ENCODE measurements around the gene NOP14. TPM values are rescaled to one million over a fixed set of nuclear protein-coding genes. Genes with fewer than 3 reads are reported as not detected.
A peak's percentile ranks its signal among the peaks of the same experiment; 100 is the strongest.

Gene NOP14
- total and polyA plus RNA-seq, 2 donors (not counting 1 experiment from before 2014, with no cell fraction given), result 9.1 to 30.4 TPM

DNA sequence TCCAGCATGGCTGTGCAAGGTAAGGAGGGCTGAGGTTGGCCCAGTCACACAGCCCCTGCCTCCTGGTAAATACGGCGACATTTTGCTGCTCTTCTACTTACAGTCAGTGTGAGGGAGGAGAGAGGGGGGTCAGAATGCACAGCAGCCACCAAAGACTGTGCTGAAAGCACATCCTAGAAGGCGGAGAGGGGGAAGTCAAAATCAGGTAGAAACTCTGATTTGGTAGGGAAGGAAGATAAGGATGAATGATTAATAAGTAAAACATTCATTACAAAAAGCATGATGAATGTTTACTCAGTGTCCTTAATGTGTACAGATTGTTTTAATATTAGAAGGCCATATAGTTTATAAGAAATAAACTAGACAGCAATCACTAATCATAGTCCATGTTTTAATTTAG is 62.0 kb downstream of the NOP14 start:
- Mint-ChIP-seq H3K4me3 (no peak overlapping the region), H3K27ac (peak overlapping the region; percentile 17), H3K27me3 (no peaks in the 10 kb centered on the region), H3K4me1 (no peaks in the 10 kb centered on the region), H3K9me3 (ENCODE audit: insufficient read depth) (no peaks in the 10 kb centered on the region)
- Histone ChIP-seq H4K20me1 (ENCODE audit: control insufficient read depth, insufficient read depth, low read length, poor library complexity, severe bottlenecking) (peaks cover 55% of the 10 kb centered on the region), H3K27me3 (replicated peaks in 1 of 4; ENCODE audit: control extremely low read depth in 1 of 4, control insufficient read depth in 3 of 4, insufficient read depth in 4 of 4, low read length in 3 of 4) (no peaks in the 10 kb centered on the region), H2AFZ (ENCODE audit: insufficient read depth, low read depth, low read length, poor library complexity, severe bottlenecking) (no peak overlapping the region), H3K9ac (ENCODE audit: low read length) (no peak overlapping the region), H3K36me3 (replicated peaks in 1 of 2; ENCODE audit: control extremely low read depth in 1 of 2, control insufficient read depth in 1 of 2, extremely low read depth in 1 of 2, insufficient read depth in 2 of 2, low read length in 1 of 2) (peaks cover 21 to 90% of the 10 kb centered on the region in 2 experiments), H3K27ac (ENCODE audit: low read length in 2 of 2) (no peak overlapping the region), H3K4me2 (replicated peaks; ENCODE audit: low read depth, low read length, poor library complexity, severe bottlenecking) (no peak overlapping the region), H3K4me3 (ENCODE audit: control extremely low read depth in 1 of 5, extremely low read depth in 1 of 5, insufficient read depth in 1 of 5, low read depth in 2 of 5, low read length in 4 of 5) (no peak overlapping the region), H3K4me1 (ENCODE audit: control insufficient read depth in 2 of 2, insufficient read depth in 2 of 2, low read length in 2 of 2) (no peaks in the 10 kb centered on the region), H3K9me3 (ENCODE audit: control extremely low read depth in 1 of 3, control insufficient read depth in 2 of 3, insufficient read depth in 1 of 3, low read length in 2 of 3) (no peaks in the 10 kb centered on the region), H3K79me2 (ENCODE audit: control insufficient read depth, insufficient read depth, low read length) (peaks cover 19% of the 10 kb centered on the region)
- ChIA-PET POLR2A (no interaction called here), CTCF (no interaction called here)
- ATAC-seq (ENCODE audit: low read depth) (no peak), DNase-seq (no peak)
- TF ChIP-seq, protein P1, sequence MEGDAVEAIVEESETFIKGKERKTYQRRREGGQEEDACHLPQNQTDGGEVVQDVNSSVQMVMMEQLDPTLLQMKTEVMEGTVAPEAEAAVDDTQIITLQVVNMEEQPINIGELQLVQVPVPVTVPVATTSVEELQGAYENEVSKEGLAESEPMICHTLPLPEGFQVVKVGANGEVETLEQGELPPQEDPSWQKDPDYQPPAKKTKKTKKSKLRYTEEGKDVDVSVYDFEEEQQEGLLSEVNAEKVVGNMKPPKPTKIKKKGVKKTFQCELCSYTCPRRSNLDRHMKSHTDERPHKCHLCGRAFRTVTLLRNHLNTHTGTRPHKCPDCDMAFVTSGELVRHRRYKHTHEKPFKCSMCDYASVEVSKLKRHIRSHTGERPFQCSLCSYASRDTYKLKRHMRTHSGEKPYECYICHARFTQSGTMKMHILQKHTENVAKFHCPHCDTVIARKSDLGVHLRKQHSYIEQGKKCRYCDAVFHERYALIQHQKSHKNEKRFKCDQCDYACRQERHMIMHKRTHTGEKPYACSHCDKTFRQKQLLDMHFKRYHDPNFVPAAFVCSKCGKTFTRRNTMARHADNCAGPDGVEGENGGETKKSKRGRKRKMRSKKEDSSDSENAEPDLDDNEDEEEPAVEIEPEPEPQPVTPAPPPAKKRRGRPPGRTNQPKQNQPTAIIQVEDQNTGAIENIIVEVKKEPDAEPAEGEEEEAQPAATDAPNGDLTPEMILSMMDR (IDR thresholded peaks at IDR 0.05), result no peak
- no peak for TF ChIP-seq EZH2 (IDR thresholded peaks at IDR 0.05; ENCODE audit: borderline replicate concordance, insufficient read depth, low read depth, low read length, poor library complexity, severe bottlenecking)
- intact Hi-C loops (cut with micrococcal nuclease), result no loop called here
- WGBS (ENCODE audit: insufficient coverage), result no CpG with 5 or more reads among the region's 3 CpGs

DNA sequence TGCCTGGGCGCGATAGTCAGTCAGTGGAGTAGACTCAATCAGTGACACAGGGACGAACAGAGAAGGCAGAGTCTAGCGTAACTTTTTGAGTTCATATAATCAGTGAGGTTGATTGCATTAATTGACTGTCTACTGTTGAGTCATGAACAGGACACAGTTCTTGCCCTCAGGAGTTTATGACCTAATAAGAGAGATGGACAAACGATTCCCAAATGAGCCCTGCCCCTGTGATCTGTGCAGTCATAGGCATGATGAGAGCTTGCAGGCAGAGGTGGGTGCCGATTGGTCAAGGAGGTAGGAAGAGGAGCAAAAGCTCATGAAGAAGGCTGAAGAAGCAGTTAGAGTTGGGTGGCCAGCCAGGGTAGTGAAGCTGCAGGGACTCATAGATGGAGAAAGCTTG is 62.5 kb downstream of the NOP14 start:
- Histone ChIP-seq H3K79me2 (ENCODE audit: control insufficient read depth, insufficient read depth, low read length) (peaks cover 22% of the 10 kb centered on the region), H3K4me1 (ENCODE audit: control insufficient read depth in 2 of 2, insufficient read depth in 2 of 2, low read length in 2 of 2) (no peaks in the 10 kb centered on the region), H3K9me3 (ENCODE audit: control extremely low read depth in 1 of 3, control insufficient read depth in 2 of 3, insufficient read depth in 1 of 3, low read length in 2 of 3) (no peaks in the 10 kb centered on the region), H3K4me2 (replicated peaks; ENCODE audit: low read depth, low read length, poor library complexity, severe bottlenecking) (no peak overlapping the region), H3K9ac (ENCODE audit: low read length) (no peak overlapping the region), H2AFZ (ENCODE audit: insufficient read depth, low read depth, low read length, poor library complexity, severe bottlenecking) (no peak overlapping the region), H3K27me3 (replicated peaks in 1 of 4; ENCODE audit: control extremely low read depth in 1 of 4, control insufficient read depth in 3 of 4, insufficient read depth in 4 of 4, low read length in 3 of 4) (no peaks in the 10 kb centered on the region), H4K20me1 (ENCODE audit: control insufficient read depth, insufficient read depth, low read length, poor library complexity, severe bottlenecking) (peaks cover 55% of the 10 kb centered on the region), H3K4me3 (ENCODE audit: control extremely low read depth in 1 of 5, extremely low read depth in 1 of 5, insufficient read depth in 1 of 5, low read depth in 2 of 5, low read length in 4 of 5) (no peak overlapping the region), H3K27ac (ENCODE audit: low read length in 2 of 2) (no peak overlapping the region), H3K36me3 (replicated peaks in 1 of 2; ENCODE audit: control extremely low read depth in 1 of 2, control insufficient read depth in 1 of 2, extremely low read depth in 1 of 2, insufficient read depth in 2 of 2, low read length in 1 of 2) (peaks cover 21 to 90% of the 10 kb centered on the region in 2 experiments)
- WGBS (ENCODE audit: insufficient coverage), result 100% methylated on average over 6 of the region's 6 CpGs
- H3K27ac Mint-ChIP-seq, result peak overlapping the region; percentile 17
- ChIA-PET POLR2A (no interaction called here), CTCF (no interaction called here)
- TF ChIP-seq, protein P1 (IDR thresholded peaks at IDR 0.05), result no peak
- no peak for TF ChIP-seq EZH2 (IDR thresholded peaks at IDR 0.05; ENCODE audit: borderline replicate concordance, insufficient read depth, low read depth, low read length, poor library complexity, severe bottlenecking)
- H3K4me1 Mint-ChIP-seq, result no peaks in the 10 kb centered on the region
- ATAC-seq (ENCODE audit: low read depth), result no peak
- intact Hi-C loops (cut with micrococcal nuclease), result no loop called here
- DNase-seq, result no peak
- no peaks in the 10 kb centered on the region for H3K9me3 Mint-ChIP-seq (ENCODE audit: insufficient read depth)
- no peaks in the 10 kb centered on the region for H3K27me3 Mint-ChIP-seq
- H3K4me3 Mint-ChIP-seq, result no peak overlapping the region
